Measurements from ENCODE around the gene TBXAS1.
"Not testable (repeated sequence)": the region's sequence is repeated elsewhere in the genome, so short reads cannot be mapped to it uniquely, and the experiment has no call there.

The TBXAS1 gene

GRCh38 chr7:139830292-139830691 is 1.2 kb downstream of the TBXAS1 start:
- no peaks in the 10 kb centered on the region for H3K79me2 ChIP-seq (ENCODE audit: control insufficient read depth, low read length)
- peaks cover 9% of the 10 kb centered on the region; the same call in 1 of the 2 replicates for H3K4me1 ChIP-seq (ENCODE audit: control insufficient read depth, low read length)
- no peaks in the 10 kb centered on the region for H3F3A ChIP-seq (ENCODE audit: control insufficient read depth, insufficient read depth)
- no peak overlapping the region for H3K4me3 ChIP-seq (ENCODE audit: low read length)
- H4K20me1 ChIP-seq (ENCODE audit: control insufficient read depth, insufficient read depth, low read depth, low read length) = no peaks in the 10 kb centered on the region
- H3K27ac ChIP-seq (ENCODE audit: low read depth, low read length) = no peak overlapping the region
- no peak overlapping the region for H3K4me2 ChIP-seq (ENCODE audit: low read length)
- no peaks in the 10 kb centered on the region for H3K9me2 ChIP-seq (replicated peaks; ENCODE audit: control insufficient read depth, low read length)
- H3K27me3 ChIP-seq (ENCODE audit: control insufficient read depth, low read length) = peaks cover 20% of the 10 kb centered on the region
- TF ChIP-seq CTCF (IDR thresholded peaks at IDR 0.05; ENCODE audit: low read depth, low read length, poor library complexity, severe bottlenecking) (no peak), EZH2phosphoT487 (IDR thresholded peaks at IDR 0.05; ENCODE audit: borderline replicate concordance, low read length) (no peak)
- no peaks in the 10 kb centered on the region for H3K9me3 ChIP-seq (ENCODE audit: control insufficient read depth, insufficient read depth, low read length)
- H3K36me3 ChIP-seq (ENCODE audit: control insufficient read depth, low read length) = no peaks in the 10 kb centered on the region

DNA sequence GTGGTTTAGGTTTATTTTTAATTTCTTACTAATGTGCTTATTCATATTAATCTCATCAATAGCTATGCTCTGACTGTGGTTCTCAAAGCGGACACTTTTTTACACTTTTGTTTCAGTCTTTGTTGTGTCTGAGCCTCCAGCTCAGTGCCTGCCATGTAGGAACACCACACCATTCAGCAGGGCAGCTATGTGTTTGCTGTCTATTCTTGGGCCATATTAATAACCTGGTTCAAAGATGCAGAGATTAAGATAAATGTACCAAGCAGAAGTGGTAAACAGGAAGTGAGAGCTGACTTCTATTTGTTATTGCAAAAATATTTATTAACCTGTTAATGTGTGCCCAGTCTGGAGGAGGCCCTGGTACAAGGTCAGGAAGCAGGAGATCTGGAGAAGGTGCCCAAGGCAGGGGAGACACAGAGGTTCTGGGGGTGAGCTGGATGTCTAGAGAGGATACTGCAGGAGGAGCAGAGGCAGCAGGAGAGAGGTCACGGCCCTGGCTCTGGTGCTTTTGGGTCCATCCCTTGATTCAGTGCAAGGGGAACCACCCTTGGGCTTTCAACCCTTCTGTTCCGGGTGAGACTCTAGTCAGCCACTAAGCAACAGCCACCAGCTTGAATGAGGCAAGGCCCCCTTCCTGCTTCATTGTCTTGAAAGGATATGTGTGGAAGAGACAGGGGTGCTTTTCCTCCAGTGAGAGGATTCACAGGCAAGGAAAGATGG is 1.9 kb downstream of the TBXAS1 start:
- peaks cover 9% of the 10 kb centered on the region; the same call in 1 of the 2 replicates for H3K4me1 ChIP-seq (ENCODE audit: control insufficient read depth, low read length)
- H3K27ac ChIP-seq (ENCODE audit: low read depth, low read length) = no peak overlapping the region
- H3F3A ChIP-seq (ENCODE audit: control insufficient read depth, insufficient read depth) = no peaks in the 10 kb centered on the region
- H3K79me2 ChIP-seq (ENCODE audit: control insufficient read depth, low read length) = no peaks in the 10 kb centered on the region
- H3K4me3 ChIP-seq (ENCODE audit: low read length) = no peak overlapping the region
- no peaks in the 10 kb centered on the region for H3K9me2 ChIP-seq (replicated peaks; ENCODE audit: control insufficient read depth, low read length)
- peaks cover 20% of the 10 kb centered on the region for H3K27me3 ChIP-seq (ENCODE audit: control insufficient read depth, low read length)
- no peaks in the 10 kb centered on the region for H3K9me3 ChIP-seq (ENCODE audit: control insufficient read depth, insufficient read depth, low read length)
- H3K36me3 ChIP-seq (ENCODE audit: control insufficient read depth, low read length) = no peaks in the 10 kb centered on the region
- no peak overlapping the region for H3K4me2 ChIP-seq (ENCODE audit: low read length)
- TF ChIP-seq EZH2phosphoT487 (IDR thresholded peaks at IDR 0.05; ENCODE audit: borderline replicate concordance, low read length) (no peak), CTCF (IDR thresholded peaks at IDR 0.05; ENCODE audit: low read depth, low read length, poor library complexity, severe bottlenecking) (no peak)
- H4K20me1 ChIP-seq (ENCODE audit: control insufficient read depth, insufficient read depth, low read depth, low read length) = no peaks in the 10 kb centered on the region

DNA sequence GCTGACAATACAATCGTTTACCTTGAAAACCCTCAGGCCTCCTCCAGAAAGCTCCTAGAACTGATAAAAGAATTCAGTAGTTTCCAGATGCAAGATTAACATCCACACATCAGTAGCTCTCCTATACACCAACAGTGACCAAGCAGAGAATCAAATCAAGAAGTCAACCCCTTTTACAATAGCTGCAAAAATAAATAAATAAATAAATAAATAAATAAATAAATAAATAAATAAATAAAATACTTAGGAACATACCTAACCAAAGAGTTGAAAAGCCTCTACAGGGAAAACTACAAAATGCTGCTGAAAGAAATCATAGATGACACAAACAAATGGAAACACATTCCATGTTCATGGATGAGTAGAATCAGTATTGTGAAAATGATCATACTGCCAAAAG is 6.8 kb downstream of the TBXAS1 start:
- H3K36me3 ChIP-seq (ENCODE audit: control insufficient read depth, low read length); H3K9me2 ChIP-seq (replicated peaks; ENCODE audit: control insufficient read depth, low read length); H3F3A ChIP-seq (ENCODE audit: control insufficient read depth, insufficient read depth); H3K4me2 ChIP-seq (ENCODE audit: low read length); H3K79me2 ChIP-seq (ENCODE audit: control insufficient read depth, low read length); H3K27me3 ChIP-seq (ENCODE audit: control insufficient read depth, low read length); H3K9me3 ChIP-seq (ENCODE audit: control insufficient read depth, insufficient read depth, low read length); H4K20me1 ChIP-seq (ENCODE audit: control insufficient read depth, insufficient read depth, low read depth, low read length); H3K4me3 ChIP-seq (ENCODE audit: low read length); H3K27ac ChIP-seq (ENCODE audit: low read depth, low read length); H3K4me1 ChIP-seq (ENCODE audit: control insufficient read depth, low read length): not testable (repeated sequence)

GRCh38 chr7:139837291-139837690 is 8.2 kb downstream of the TBXAS1 start:
- H3K4me2 ChIP-seq (ENCODE audit: low read length) = not testable (repeated sequence)

More at GRCh38 chr7:139837291-139837690, 8.2 kb downstream of the TBXAS1 start:
- H3K9me3 ChIP-seq (ENCODE audit: control insufficient read depth, insufficient read depth, low read length); H3K27me3 ChIP-seq (ENCODE audit: control insufficient read depth, low read length); H3K27ac ChIP-seq (ENCODE audit: low read depth, low read length); H3K9me2 ChIP-seq (replicated peaks; ENCODE audit: control insufficient read depth, low read length); H3K79me2 ChIP-seq (ENCODE audit: control insufficient read depth, low read length); H3F3A ChIP-seq (ENCODE audit: control insufficient read depth, insufficient read depth); H4K20me1 ChIP-seq (ENCODE audit: control insufficient read depth, insufficient read depth, low read depth, low read length); H3K4me1 ChIP-seq (ENCODE audit: control insufficient read depth, low read length); H3K4me3 ChIP-seq (ENCODE audit: low read length); H3K36me3 ChIP-seq (ENCODE audit: control insufficient read depth, low read length): not testable (repeated sequence)

Data from DOHH2 (cell line).